ENCODE results near the gene ITPRIP. TPM values are rescaled to one million over a fixed set of nuclear protein-coding genes. Genes with fewer than 3 reads are reported as not detected.

Gene ITPRIP
- total and polyA plus RNA-seq, 9 donors: 10.1 to 38.1 (median 24.7) TPM

GRCh38 chr10:104293781-104294321 lies 44.4 kb downstream of the ITPRIP start:
- Histone ChIP-seq H3K27me3 (no peaks in the 10 kb centered on the region), H3K9me3 (no peaks in the 10 kb centered on the region), H3K4me3 (no peak overlapping the region), H3K36me3 (no peaks in the 10 kb centered on the region), H3K27ac (no peak overlapping the region), H3K4me1 (ENCODE audit: insufficient read depth) (peaks cover 3% of the 10 kb centered on the region)
- intact Hi-C loops (cut with DNase I): no loop called here
- DNase-seq: no peak
- no peak for TF ChIP-seq POLR2A (IDR thresholded peaks at IDR 0.05)
- no peak for TF ChIP-seq EP300 (IDR thresholded peaks at IDR 0.05)
- no peak for TF ChIP-seq CTCF (IDR thresholded peaks at IDR 0.05)
- 82 to 91% (median 82%) methylated on average over 5 of the region's 5 CpGs for WGBS, 3 donors

- H3K4me3 ChIP-seq: no peak overlapping the region
- 36 to 44% (median 44%) methylated on average over 2 of the region's 2 CpGs for WGBS, 3 donors
- intact Hi-C loops (cut with DNase I): no loop called here
- no peaks in the 10 kb centered on the region for H3K36me3 ChIP-seq
- peaks cover 2% of the 10 kb centered on the region for H3K4me1 ChIP-seq (ENCODE audit: insufficient read depth)
- H3K27ac ChIP-seq: no peak overlapping the region
- no peak for DNase-seq
- no peaks in the 10 kb centered on the region for H3K9me3 ChIP-seq
- no peaks in the 10 kb centered on the region for H3K27me3 ChIP-seq
- TF ChIP-seq EP300 (IDR thresholded peaks at IDR 0.05) (no peak), CTCF (IDR thresholded peaks at IDR 0.05) (no peak), POLR2A (IDR thresholded peaks at IDR 0.05) (no peak)
Measured at GRCh38 chr10:104293011-104293410, 45.3 kb downstream of the ITPRIP start.

GRCh38 chr10:104291439-104291951 lies 46.8 kb downstream of the ITPRIP start:
- H3K27me3 ChIP-seq: no peaks in the 10 kb centered on the region
- intact Hi-C loops (cut with DNase I): loop anchor here in 2 of 4 donors (2.0 kb wide), 2 partner anchors 57 to 59 kb away; no protein-coding TSS in a partner anchor
- H3K36me3 ChIP-seq: no peaks in the 10 kb centered on the region
- peaks cover 2% of the 10 kb centered on the region for H3K4me1 ChIP-seq (ENCODE audit: insufficient read depth)
- H3K9me3 ChIP-seq: no peaks in the 10 kb centered on the region
- peak; percentile 98 to 100 (median 99) for TF ChIP-seq CTCF (IDR thresholded peaks at IDR 0.05)
- TF ChIP-seq POLR2A (IDR thresholded peaks at IDR 0.05): peak; percentile 26
- TF ChIP-seq EP300 (IDR thresholded peaks at IDR 0.05): no peak
- DNase-seq: peak; percentile 86 to 95 (median 92)
- WGBS, 3 donors: 1% methylated on average over 26 of the region's 26 CpGs
- H3K27ac ChIP-seq: no peak overlapping the region
- H3K4me3 ChIP-seq: no peak overlapping the region

- Histone ChIP-seq H3K4me3 (no peak overlapping the region), H3K4me1 (ENCODE audit: insufficient read depth) (peaks cover 2% of the 10 kb centered on the region), H3K36me3 (no peaks in the 10 kb centered on the region), H3K9me3 (no peaks in the 10 kb centered on the region), H3K27ac (no peak overlapping the region), H3K27me3 (no peaks in the 10 kb centered on the region)
- 62 to 71% (median 67%) methylated on average over 1 of the region's 1 CpG for WGBS, 3 donors
- TF ChIP-seq CTCF (IDR thresholded peaks at IDR 0.05) (no peak), POLR2A (IDR thresholded peaks at IDR 0.05) (no peak), EP300 (IDR thresholded peaks at IDR 0.05) (no peak)
- intact Hi-C loops (cut with DNase I): no loop called here
- DNase-seq: no peak
Measured at GRCh38 chr10:104288355-104288754, 49.9 kb downstream of the ITPRIP start.
